Activated CD4-positive, alpha-beta T cell treated with anti-CD3 and anti-CD28 coated beads, Interleukin-2, amount 50 U/mL, for 24 hours (primary cell): ENCODE measurements around the gene PDLIM3.

Experiments used
- DNase-seq, 2 donors: peaks; one replicate each; pipeline ENCODE4 v3.0.0-alpha.2; 2020; ENCODE audit warnings: low read depth in 1 of 2, low spot score in 1 of 2

PDLIM3 gene

GRCh38 chr4:185471235-185472102 lies 63.8 kb downstream of the PDLIM3 start, which contains the start of gene CCDC110:
CCDC110 (minus strand) TSS chr4:185471733; CDS start chr4:185471683, 50 bp downstream.
- peak; percentile 82 to 84 for DNase-seq

GRCh38 chr4:185470501-185471195 lies 64.7 kb downstream of the PDLIM3 start:
- peak; percentile 1 to 6 for DNase-seq

DNA sequence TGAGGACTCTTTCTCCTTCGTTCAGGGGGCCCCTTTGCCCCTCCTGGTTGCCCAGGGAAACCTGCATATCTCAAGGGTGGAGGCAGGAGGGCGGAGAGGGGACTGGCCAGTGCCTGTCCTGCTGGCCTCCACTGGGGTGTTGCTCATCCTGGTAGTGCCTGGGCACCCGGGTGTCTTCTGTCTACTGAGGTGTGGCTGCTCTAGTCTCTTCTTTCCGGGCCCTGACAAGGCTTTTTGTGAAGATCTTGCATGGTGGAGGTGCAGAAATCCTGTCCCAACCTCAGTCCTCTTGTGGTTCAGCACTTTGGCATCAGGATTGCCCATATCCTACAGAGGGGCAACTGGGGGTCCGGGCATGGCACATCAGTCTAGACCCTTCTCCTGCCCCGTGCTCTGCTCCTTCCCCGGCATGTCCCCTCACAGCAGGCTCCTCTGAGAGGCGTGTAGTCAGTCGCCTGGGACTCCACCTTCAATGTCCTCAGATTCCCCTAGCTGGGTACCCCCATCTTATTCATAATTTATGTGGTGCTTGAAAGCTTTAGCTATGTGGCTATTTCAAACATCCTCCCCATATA lies 65.6 kb downstream of the PDLIM3 start:
- no peak for DNase-seq

GRCh38 chr4:185468999-185469398 lies 66.3 kb downstream of the PDLIM3 start:
- DNase-seq = no peak

DNA sequence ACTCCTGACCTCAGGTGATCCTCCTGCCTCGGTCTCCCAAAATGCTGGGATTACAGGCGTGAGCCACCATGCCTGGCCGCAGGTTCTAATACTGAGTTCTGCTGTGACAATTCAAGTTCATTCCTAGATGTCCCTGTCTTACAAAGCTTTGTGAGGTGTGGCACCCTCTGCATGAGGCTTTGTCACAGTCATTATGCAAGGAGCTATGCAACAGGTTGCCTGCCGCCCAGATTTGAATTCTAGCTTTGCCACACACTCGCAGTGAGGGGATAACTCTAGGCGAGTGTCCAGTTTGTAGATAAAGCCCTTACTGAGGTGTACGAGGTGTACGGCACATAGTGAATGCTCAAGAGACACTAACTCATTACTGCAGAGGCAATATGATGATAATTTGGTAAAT lies 67.3 kb downstream of the PDLIM3 start:
- DNase-seq = no peak

DNA sequence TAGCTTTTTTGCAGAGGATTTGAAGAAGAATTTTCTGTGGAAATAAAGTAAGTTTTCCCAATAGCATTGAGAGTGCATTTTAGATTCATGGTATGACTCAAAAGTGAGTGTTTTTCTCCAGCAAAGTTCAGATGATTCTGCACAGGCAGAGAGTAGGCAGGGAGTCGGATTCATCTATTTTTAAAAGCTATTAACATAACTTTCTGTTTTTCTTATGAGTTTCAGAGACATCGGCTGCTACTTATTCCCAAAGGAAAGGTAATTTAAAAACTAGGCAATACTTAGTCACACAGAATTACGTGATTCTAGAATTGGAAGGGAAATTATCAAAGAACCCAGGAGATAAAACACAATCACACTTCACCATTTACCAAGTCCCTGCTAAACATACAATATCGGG lies 68.2 kb downstream of the PDLIM3 start:
- no peak for DNase-seq

- no peak for DNase-seq
Measured at GRCh38 chr4:185465707-185466106, 69.6 kb downstream of the PDLIM3 start.

- no peak for DNase-seq
Measured at GRCh38 chr4:185464887-185465286, 70.4 kb downstream of the PDLIM3 start.

- DNase-seq = no peak
Measured at GRCh38 chr4:185464183-185464582, 71.1 kb downstream of the PDLIM3 start.

DNA sequence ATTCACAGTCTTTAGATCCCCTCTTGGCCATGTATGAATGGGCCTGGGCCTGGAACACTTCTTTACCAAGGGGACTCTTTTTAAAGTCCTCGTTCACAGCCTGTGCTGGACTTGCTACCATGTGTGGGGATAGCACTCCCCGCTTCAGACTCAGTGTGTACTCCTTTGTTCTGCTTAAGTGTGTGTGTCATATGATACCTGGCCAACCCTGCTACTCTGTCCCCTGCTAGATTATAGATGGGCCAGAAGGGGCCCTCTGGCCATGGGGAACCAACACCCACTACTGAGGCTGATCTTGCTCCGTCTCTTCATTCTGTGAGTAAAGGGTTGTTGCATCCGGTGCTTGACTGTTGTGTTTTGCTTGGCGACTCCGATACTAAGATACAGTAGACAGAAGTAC lies 71.8 kb downstream of the PDLIM3 start:
- DNase-seq = no peak

DNA sequence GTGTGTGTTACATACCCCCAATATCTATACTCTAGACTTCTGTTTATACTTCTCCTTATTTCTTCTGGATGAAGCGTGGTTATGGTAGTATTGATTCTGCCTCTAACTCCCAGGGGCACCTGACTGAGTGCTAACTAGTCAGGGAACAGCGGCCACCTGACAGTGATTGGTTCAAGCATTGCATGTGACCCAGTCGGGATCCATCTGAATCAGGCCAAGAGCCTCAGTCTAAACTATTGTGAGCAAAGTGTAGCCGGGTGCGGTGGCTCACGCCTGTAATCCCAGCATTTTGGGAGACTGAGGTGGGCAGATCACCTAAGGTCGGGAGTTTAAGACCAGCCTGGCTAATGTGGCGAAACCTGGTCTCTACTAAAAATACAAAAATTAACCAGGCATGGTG lies 73.7 kb downstream of the PDLIM3 start:
- no peak for DNase-seq

DNA sequence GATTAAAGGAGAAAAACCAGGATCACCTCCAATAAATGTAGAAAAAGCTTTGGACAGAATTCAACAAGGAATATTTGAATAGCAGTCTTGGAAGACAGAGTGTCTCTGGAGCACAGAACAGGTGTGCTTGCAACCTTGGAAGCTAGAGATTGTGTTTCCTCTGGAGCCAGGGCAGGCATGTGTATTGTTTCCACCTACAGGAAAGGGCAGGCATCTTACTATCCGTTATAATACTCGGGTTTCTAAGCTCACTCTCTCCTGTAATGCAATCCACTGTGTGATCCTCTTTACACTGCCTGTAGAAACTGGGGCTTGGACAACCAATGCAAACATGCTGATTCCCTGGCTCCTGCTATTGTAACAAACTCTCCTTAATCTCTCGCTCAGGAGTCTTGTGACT lies 78.2 kb downstream of the PDLIM3 start:
- DNase-seq = no peak

DNA sequence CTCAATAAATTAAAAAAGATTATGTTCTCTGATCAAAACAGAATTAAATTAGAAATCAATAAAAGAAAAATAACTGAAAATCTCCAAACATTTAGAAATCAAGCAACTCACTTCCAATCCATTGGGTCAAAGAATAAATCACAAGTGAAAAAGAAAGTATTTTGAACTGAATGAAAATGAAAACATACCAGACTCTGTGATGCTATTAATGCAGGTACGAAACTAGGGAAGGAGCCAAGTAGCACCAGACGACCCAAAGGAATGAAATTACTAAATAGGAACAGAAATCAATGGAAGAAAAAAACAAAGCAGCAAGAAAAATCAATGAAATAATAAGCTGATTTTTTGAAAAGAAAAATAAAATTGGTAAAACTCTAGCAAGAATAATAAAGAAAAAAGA lies 79.2 kb downstream of the PDLIM3 start:
- DNase-seq = no peak
